Measurements from ENCODE around the gene KCTD17.

- no peak for TF ChIP-seq CTCF (IDR thresholded peaks at IDR 0.05; ENCODE audit: borderline replicate concordance, extremely low read depth, low read length, poor library complexity, severe bottlenecking)
- no peak for TF ChIP-seq EZH2 (IDR thresholded peaks at IDR 0.05; ENCODE audit: borderline replicate concordance, low read depth, low read length, severe bottlenecking)
Observed at GRCh38 chr22:37103151-37103550, 51.6 kb downstream of the KCTD17 start.
